ENCODE data around the gene POLR3K. TPM values are rescaled to one million over a fixed set of nuclear protein-coding genes. Genes with fewer than 3 reads are reported as not detected.
A peak's percentile ranks its signal among the peaks of the same experiment; 100 is the strongest.
"Not testable (repeated sequence)": the region's sequence is repeated elsewhere in the genome, so short reads cannot be mapped to it uniquely, and the experiment has no call there.

POLR3K gene
- total RNA-seq, 2 experiments from 2014 or later = 31.5 to 35.8 TPM

DNA sequence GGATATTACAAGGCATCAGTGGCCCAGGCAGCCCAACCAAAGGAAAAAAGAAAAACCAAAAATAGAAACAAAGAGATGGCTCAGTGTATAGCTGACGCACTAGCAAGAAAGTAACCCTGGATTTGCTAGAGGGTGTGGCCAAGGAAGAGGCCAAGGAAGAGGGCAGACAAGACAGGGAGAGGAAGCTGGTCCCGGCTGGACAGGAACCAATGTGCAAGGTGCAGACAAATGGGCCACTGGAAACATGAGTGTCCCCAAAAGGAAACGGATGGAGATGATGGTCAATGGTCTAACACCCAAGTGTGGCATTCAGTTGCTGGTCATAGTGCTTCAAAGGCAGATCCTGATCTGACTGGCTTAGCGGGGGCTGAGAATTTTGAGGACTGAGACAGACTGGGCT, 10.7 kb downstream of the POLR3K start:
- ChIA-PET POLR2A (interaction anchor here (0.6 kb wide), 1 partner anchor 336 kb away, joined by 3 read pairs; no protein-coding TSS in a partner anchor), CTCF (no interaction called here)
- DNase-seq = no peak
- no peaks in the 10 kb centered on the region for H3K9me3 Mint-ChIP-seq
- peaks cover 42% of the 10 kb centered on the region for H3K4me1 Mint-ChIP-seq
- H3K27ac Mint-ChIP-seq = peak overlapping the region; percentile 21
- H3K27me3 Mint-ChIP-seq = no peaks in the 10 kb centered on the region
- peaks cover 41% of the 10 kb centered on the region for H3K36me3 Mint-ChIP-seq (ENCODE audit: low read depth)
- no peak overlapping the region for H3K4me3 Mint-ChIP-seq

DNA sequence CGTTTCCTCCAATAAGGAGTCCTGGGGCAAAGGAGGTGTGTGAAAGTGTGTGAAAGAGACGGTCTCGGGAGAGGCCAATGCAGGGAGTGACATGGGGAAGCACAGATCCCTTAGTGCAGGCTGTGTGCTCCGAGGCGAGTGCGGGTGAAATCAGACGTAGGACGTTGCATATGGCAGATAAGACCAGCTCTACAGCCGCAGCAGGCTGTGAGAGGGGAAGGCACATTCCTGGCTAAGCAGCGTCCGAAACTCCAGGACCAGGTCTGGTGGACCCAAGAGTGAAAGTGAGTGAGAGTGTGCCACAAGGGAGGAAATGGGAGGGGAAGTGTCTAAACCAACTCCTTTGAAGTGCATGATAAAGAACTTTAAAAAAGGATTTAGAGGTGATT, 11.3 kb downstream of the POLR3K start:
- H3K4me3 Mint-ChIP-seq = no peak overlapping the region
- peaks cover 44% of the 10 kb centered on the region for H3K4me1 Mint-ChIP-seq
- no peak for DNase-seq
- ChIA-PET POLR2A (no interaction called here), CTCF (no interaction called here)
- no peak overlapping the region for H3K27ac Mint-ChIP-seq
- H3K27me3 Mint-ChIP-seq = no peaks in the 10 kb centered on the region
- H3K36me3 Mint-ChIP-seq (ENCODE audit: low read depth) = peaks cover 37% of the 10 kb centered on the region
- H3K9me3 Mint-ChIP-seq = no peaks in the 10 kb centered on the region

DNA sequence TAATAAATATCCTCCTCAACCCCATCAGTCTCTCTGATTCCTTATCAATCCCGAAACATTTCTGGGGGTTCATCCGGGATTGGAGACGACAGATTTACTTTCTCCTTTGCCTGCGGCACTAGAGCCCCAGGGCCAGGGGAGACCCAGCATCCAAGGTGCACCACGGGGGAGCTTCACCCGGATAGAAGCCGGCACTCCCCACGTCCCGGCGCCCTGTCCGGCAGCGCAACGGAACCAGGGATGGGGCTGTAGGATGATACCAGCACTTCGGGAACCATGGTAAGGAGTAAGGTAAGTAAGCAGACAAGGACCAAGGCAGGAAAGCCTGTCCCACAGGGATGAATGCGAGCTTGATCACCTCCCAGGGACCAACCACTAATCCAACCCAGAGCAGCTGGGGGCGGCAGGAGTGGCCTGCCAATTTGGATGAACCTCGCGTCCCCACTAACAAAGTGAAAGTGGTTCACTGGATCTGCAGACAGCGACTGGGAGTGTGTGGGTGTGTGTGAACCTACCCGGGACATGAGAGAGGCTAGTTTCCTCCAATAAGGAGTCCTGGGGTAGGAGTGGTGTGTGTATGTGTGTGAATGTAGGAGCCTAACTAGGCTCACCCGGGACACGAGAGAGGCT, 11.9 kb downstream of the POLR3K start:
- Mint-ChIP-seq H3K27me3 (no peaks in the 10 kb centered on the region), H3K36me3 (ENCODE audit: low read depth) (peaks cover 36% of the 10 kb centered on the region), H3K9me3 (no peaks in the 10 kb centered on the region), H3K27ac (no peak overlapping the region), H3K4me3 (no peak overlapping the region), H3K4me1 (peaks cover 44% of the 10 kb centered on the region)
- POLR2A ChIA-PET = no interaction called here
- no peak for DNase-seq
- CTCF ChIA-PET = no interaction called here

DNA sequence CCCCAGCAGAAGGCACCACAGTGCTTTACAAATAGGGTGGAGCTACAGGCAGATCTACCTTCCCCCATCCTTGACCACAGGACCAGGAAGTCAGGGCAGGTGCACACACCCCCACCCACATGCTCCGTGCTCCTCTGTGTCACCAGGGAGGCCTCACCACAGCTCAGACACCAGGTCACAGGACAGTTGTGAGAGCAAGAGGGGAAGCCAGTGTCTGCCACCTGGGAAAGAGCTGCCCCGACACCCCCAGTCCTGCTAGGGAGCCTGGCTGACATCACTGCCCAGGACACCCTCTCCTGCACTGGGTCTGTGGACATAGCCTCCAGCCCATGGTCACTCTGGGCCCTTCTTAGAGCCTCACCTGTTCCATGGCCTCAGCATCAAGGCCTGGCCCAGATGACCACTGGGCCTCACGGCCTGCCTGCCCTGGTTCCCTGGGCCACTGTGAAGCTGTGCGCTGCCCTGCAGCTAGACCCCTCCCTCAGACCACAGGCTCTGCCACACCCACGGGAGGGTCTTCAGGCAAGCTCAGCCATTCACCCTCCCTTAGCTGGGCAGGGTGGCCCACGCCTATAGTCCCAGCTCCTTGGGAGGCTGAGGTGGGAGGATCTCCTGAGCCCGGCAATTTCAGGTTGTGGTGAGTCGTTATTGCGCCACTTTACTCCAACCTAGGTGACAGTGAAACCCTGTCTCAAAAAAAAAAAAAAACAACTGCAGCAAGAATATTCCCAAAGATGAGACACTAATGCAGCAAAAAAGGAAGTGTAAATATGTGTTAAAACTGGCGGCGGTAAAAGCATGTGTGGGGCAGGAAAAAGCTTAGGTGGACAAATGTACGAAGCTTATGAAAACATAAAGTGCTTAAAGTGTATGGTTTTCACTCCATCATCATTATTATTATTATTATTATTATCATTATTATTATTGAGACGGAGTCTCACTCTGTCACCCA, 14.2 kb downstream of the POLR3K start:
- ChIA-PET POLR2A (no interaction called here), CTCF (interaction anchor here (1.2 kb wide), 1 partner anchor 26 kb away, joined by 6 read pairs; no protein-coding TSS in a partner anchor)
- DNase-seq = peak; percentile 76
- Mint-ChIP-seq H3K27me3 (no peaks in the 10 kb centered on the region), H3K4me1 (peaks cover 51% of the 10 kb centered on the region), H3K4me3 (no peak overlapping the region), H3K9me3 (no peaks in the 10 kb centered on the region), H3K36me3 (ENCODE audit: low read depth) (peaks cover 33% of the 10 kb centered on the region), H3K27ac (peak overlapping the region; percentile 85)

DNA sequence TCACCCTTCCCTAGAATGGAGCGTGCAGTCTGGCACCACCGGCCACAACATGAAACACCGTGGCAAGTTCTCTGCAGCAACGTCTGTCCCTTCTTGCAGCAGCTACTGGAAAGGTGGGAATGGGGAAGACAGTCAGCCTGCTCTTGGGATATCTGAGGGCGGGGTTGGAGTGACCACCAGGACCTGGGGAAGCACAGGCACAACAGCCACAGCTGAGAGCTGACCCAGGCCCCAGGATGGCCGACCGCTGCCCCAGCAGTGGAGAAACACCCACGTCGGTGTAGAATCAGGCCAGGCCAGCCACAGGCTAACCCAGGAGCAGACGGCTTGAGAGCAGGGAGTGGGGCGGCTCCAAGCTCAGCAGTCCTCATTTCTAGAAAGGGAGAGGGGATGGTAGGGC, 15.2 kb downstream of the POLR3K start:
- CTCF ChIA-PET, POLR2A ChIA-PET, H3K4me3 Mint-ChIP-seq, H3K9me3 Mint-ChIP-seq, H3K27me3 Mint-ChIP-seq, DNase-seq: not testable (repeated sequence)
- H3K4me1 Mint-ChIP-seq = peaks cover 47% of the 10 kb centered on the region
- H3K36me3 Mint-ChIP-seq (ENCODE audit: low read depth) = peaks cover 26% of the 10 kb centered on the region
- H3K27ac Mint-ChIP-seq = peak overlapping the region; percentile 85

DNA sequence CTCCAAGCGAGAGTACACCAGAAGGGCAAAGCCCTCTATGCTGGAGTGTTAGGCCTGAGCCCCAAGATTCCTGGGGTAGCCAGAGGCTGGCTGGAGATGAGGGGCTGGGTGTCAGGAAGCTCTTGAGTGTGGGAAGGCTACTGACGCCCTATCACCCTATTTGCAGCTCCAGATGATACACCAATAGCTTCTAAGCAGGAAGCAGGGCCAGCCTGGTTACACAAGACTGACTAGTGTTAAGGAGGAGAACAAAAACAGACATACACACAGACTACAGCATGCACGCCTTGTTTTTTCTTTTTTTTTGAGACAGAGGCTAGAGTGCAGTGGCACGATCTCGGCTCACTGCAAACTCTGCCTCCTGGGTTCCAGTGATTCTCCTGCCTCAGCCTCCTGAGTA, 15.9 kb downstream of the POLR3K start:
- ChIA-PET CTCF (no interaction called here), POLR2A (no interaction called here)

DNA sequence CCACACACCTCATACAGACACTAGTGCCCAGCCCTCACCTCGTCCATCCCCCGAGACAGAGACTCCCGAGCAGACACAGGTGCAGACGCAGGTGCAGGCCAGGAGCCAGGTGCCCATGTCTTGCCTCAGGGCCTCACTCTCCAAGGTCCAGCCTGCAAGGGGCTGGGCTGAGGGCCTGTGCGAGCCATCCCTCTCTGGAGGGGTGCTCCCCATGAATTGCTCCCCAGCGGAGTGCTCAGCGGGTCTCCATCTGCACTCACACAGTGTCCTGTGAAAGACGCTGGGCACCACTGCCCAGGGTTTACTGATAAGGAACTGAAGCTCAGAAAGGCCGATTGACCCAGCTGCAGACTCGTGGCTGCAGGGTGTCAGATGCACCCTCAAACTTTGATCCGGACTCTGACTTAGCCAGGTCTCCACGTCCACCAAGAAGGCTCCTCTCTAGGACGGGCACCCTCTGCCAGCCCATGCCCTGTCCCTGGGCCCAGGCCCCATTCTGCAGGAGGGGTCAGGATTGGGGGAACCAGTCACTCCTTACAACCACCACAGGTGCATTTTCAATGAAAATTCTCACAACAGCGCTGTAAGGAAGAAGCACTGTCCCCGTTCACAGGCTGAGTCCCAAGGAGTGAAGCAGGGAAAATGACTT, 16.9 kb downstream of the POLR3K start:
- CTCF ChIA-PET = no interaction called here
- no peak overlapping the region for H3K27ac Mint-ChIP-seq
- no peak overlapping the region for H3K4me3 Mint-ChIP-seq

More for the DNA sequence above, 15.9 kb downstream of the POLR3K start:
- no peaks in the 10 kb centered on the region for H3K27me3 Mint-ChIP-seq
- peaks cover 20% of the 10 kb centered on the region for H3K36me3 Mint-ChIP-seq (ENCODE audit: low read depth)
- DNase-seq = no peak
- no peaks in the 10 kb centered on the region for H3K9me3 Mint-ChIP-seq
- H3K4me3 Mint-ChIP-seq = no peak overlapping the region
- peaks cover 40% of the 10 kb centered on the region for H3K4me1 Mint-ChIP-seq
- H3K27ac Mint-ChIP-seq = peak overlapping the region; percentile 9

DNA sequence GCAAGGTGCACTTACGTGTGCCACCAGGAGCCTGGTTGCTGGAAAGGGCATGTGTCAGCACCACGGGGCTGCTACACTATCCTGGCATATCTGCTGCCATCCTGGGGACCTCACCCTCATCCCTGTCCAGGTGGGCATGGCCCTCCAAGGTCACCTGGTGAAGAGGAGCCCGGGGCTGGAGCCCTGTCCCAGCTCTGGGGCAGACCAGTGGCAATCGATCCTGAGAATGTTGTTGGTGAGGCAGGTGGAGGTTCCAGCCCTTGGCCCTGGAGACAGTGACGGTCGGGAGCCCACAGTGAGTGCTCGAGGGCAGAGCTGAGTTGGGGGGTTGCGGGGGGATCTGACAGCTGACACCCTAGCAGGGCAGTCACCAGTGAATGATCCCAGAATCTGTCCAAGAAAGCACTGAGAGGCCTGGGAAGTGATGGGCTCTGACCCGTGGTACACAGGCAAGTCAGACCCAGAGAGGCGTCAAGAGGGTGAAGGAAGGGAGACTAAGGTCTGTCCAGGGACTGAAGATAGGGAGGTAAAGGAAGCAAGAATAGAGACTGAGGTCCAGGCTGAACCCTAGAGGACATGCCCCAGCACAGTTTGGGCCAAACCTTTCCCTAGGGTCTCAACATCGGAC, 17.6 kb downstream of the POLR3K start:
- ChIA-PET CTCF (no interaction called here), POLR2A (no interaction called here)
- H3K27me3 Mint-ChIP-seq = no peaks in the 10 kb centered on the region
- no peaks in the 10 kb centered on the region for H3K9me3 Mint-ChIP-seq
- H3K36me3 Mint-ChIP-seq (ENCODE audit: low read depth) = peaks cover 11% of the 10 kb centered on the region
- H3K27ac Mint-ChIP-seq = no peak overlapping the region
- H3K4me3 Mint-ChIP-seq = no peak overlapping the region
- peaks cover 32% of the 10 kb centered on the region for H3K4me1 Mint-ChIP-seq
- DNase-seq = no peak

More for the DNA sequence above, 16.9 kb downstream of the POLR3K start:
- POLR2A ChIA-PET = no interaction called here
- peaks cover 11% of the 10 kb centered on the region for H3K36me3 Mint-ChIP-seq (ENCODE audit: low read depth)
- no peaks in the 10 kb centered on the region for H3K9me3 Mint-ChIP-seq
- no peak for DNase-seq
- no peaks in the 10 kb centered on the region for H3K27me3 Mint-ChIP-seq
- peaks cover 32% of the 10 kb centered on the region for H3K4me1 Mint-ChIP-seq

DNA sequence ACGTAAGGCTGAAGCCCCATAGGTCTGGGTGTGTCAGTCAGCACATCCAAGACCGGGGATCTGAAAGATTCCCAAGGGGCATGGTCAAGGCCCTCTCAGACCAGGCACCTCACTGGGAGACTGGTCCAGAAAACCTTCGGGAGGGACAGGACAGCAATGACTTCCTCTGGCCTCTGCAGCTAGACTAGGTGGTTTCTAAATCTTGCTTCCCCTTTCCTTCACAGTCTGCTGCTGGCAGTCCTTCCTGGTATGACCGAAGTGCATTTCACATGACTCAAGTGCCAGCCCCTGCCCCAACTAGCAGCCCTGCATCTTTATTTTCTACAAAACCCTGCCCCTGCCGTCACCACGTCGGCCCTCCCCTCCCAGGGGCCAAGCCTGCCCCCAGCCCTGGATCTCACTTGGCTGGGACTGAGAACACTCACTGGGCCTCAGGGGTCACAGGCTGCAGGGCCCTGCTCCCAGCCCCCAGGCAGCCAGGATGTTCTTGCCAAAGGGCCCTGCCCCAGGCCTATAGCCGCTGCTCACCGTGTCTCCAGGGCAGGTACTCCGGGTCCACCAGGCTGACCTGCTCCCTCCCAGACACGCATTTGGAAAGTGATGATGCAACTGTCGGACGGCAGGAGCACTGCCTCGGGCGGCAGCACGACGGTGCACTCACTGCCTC, 18.3 kb downstream of the POLR3K start:
- Mint-ChIP-seq H3K27ac (peak overlapping the region; percentile 46), H3K4me1 (peaks cover 31% of the 10 kb centered on the region), H3K36me3 (ENCODE audit: low read depth) (peaks cover 11% of the 10 kb centered on the region), H3K27me3 (no peaks in the 10 kb centered on the region), H3K4me3 (no peak overlapping the region), H3K9me3 (no peaks in the 10 kb centered on the region)
- ChIA-PET POLR2A (no interaction called here), CTCF (interaction anchor here (1.1 kb wide), 1 partner anchor 49 kb away, joined by 4 read pairs; no protein-coding TSS in a partner anchor)
- no peak for DNase-seq

DNA sequence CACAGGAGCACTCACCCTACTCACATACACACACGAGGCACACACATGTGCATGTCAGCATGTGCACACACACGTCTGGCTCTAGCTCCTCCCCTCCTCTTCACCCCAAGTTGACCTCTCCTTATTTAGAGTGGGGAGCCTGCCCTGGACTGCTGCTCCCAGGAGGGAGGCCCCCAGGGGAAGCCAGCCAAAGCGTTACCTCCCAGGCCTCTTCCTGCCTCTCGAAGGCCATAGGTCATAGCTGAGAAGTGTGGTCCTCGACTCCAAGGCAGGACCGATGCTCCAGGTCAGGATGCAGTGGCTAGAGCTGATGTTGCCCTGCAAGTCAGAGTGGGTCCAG, 18.8 kb downstream of the POLR3K start:
- no peak for DNase-seq
- Mint-ChIP-seq H3K4me1 (peaks cover 27% of the 10 kb centered on the region), H3K9me3 (no peaks in the 10 kb centered on the region), H3K4me3 (no peak overlapping the region), H3K27ac (peak overlapping the region; percentile 26), H3K36me3 (ENCODE audit: low read depth) (peaks cover 11% of the 10 kb centered on the region), H3K27me3 (no peaks in the 10 kb centered on the region)
- CTCF ChIA-PET = interaction anchor here (1.1 kb wide), 1 partner anchor 50 kb away, joined by 4 read pairs; no protein-coding TSS in a partner anchor
- POLR2A ChIA-PET = no interaction called here

DNA sequence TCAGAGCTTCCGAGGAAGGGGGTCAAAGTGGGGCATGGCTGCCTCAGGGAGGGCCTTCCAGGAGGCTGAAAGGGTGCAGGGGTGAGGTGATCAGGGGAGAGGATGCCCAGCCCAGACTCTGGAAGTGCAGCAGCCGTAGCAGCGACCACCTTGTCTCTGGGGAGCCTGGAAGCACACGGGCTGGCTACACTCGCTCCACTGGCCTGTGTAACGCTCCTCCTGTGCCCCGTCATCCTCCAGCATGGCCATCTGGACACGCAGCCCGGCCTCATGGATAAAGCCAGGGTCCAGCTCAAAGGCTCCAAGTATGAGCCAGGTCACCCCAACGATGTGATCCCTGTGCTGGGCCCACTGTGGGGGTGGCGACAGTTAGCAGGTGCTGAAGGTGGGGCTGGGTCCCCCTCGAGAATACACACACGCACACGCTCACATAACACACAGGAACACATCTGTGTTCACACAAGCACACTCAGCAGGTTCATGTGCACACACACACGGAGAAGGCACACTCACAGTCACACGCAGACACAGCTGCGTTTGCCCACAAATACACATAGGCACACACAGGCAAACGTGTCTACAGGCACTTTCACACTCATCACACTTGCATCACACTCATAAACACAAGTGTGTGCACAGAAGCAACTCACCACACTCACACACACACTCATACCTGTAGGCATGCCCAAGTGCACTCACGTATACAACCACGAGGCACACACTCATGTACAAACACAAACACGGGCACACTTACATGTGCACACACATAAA, 19.3 kb downstream of the POLR3K start:
- ChIA-PET POLR2A (no interaction called here), CTCF (interaction anchor here (1.1 kb wide), 1 partner anchor 50 kb away, joined by 4 read pairs; no protein-coding TSS in a partner anchor)
- Mint-ChIP-seq H3K9me3 (no peaks in the 10 kb centered on the region), H3K36me3 (ENCODE audit: low read depth) (peaks cover 9% of the 10 kb centered on the region), H3K4me3 (no peak overlapping the region), H3K27ac (peak overlapping the region; percentile 26), H3K4me1 (peaks cover 21% of the 10 kb centered on the region), H3K27me3 (no peaks in the 10 kb centered on the region)
- no peak for DNase-seq
